ENCODE measurements around the gene PHF12.
"Not testable (repeated sequence)": the region's sequence is repeated elsewhere in the genome, so short reads cannot be mapped to it uniquely, and the experiment has no call there.

The PHF12 gene

GRCh38 chr17:28883967-28884702, 67.2 kb downstream of the PHF12 start:
- no peak for DNase-seq (ENCODE audit: low read depth in 2 of 2)

- no peak for DNase-seq (ENCODE audit: low read depth in 2 of 2)
Observed at GRCh38 chr17:28882154-28882895, 69.0 kb downstream of the PHF12 start.

- no peak for DNase-seq (ENCODE audit: low read depth in 2 of 2)
Observed at GRCh38 chr17:28881533-28882056, 69.7 kb downstream of the PHF12 start.

GRCh38 chr17:28880572-28880945, 70.8 kb downstream of the PHF12 start:
- DNase-seq (ENCODE audit: low read depth in 2 of 2) = no peak

GRCh38 chr17:28879886-28880571, 71.3 kb downstream of the PHF12 start:
- DNase-seq (ENCODE audit: low read depth in 2 of 2) = no peak

- DNase-seq (ENCODE audit: low read depth in 2 of 2) = no peak
Observed at GRCh38 chr17:28878981-28879380, 72.3 kb downstream of the PHF12 start.

GRCh38 chr17:28878158-28878910, 73.0 kb downstream of the PHF12 start:
- no peak for DNase-seq (ENCODE audit: low read depth in 2 of 2)

GRCh38 chr17:28877150-28877711, 74.1 kb downstream of the PHF12 start:
- not testable (repeated sequence) for DNase-seq (ENCODE audit: low read depth in 2 of 2)

GRCh38 chr17:28875848-28876550, 75.3 kb downstream of the PHF12 start:
- DNase-seq (ENCODE audit: low read depth in 2 of 2) = no peak

GRCh38 chr17:28874750-28875149, 76.6 kb downstream of the PHF12 start:
- DNase-seq (ENCODE audit: low read depth in 2 of 2) = no peak

- no peak for DNase-seq (ENCODE audit: low read depth in 2 of 2)
Observed at GRCh38 chr17:28873839-28874238, 77.5 kb downstream of the PHF12 start.

GRCh38 chr17:28871056-28871579, 80.2 kb downstream of the PHF12 start:
- DNase-seq (ENCODE audit: low read depth in 2 of 2) = no peak

- no peak for DNase-seq (ENCODE audit: low read depth in 2 of 2)
Observed at GRCh38 chr17:28867276-28867675, 84.0 kb downstream of the PHF12 start.

GRCh38 chr17:28865946-28866752, 85.2 kb downstream of the PHF12 start:
- no peak for DNase-seq (ENCODE audit: low read depth in 2 of 2)

- no peak for DNase-seq (ENCODE audit: low read depth in 2 of 2)
Observed at GRCh38 chr17:28864991-28865849, 86.1 kb downstream of the PHF12 start.

- DNase-seq (ENCODE audit: low read depth in 2 of 2) = no peak
Observed at GRCh38 chr17:28863953-28864352, 87.4 kb downstream of the PHF12 start.

- DNase-seq (ENCODE audit: low read depth in 2 of 2) = no peak
Observed at GRCh38 chr17:28862561-28862960, 88.8 kb downstream of the PHF12 start.

GRCh38 chr17:28861393-28862203, 89.7 kb downstream of the PHF12 start:
- DNase-seq (ENCODE audit: low read depth in 2 of 2) = no peak

Measured in stimulated activated CD8-positive, alpha-beta memory T cell treated with anti-CD3 and anti-CD28 coated beads, Interleukin-15, amount 100 ng/mL, for 4 hours (primary cell).